Stomach smooth muscle (tissue), 2 donors: Measurements from ENCODE around the gene LINGO3.

Experiments used
- H3K27ac ChIP-seq: one replicate; pipeline ENCODE4 v1.7.0; 2013; ENCODE audit warnings: mild to moderate bottlenecking, low read length, inconsistent platforms
- H3K27me3 ChIP-seq, 2 donors: one replicate each; pipeline ENCODE4 v1.7.0; 2013; ENCODE audit warnings: low read length in 2 of 2; ENCODE audit not compliant: insufficient read depth in 2 of 2, control insufficient read depth in 1 of 2
- H3K36me3 ChIP-seq, 2 donors: one replicate each; pipeline ENCODE4 v1.7.0; 2013; ENCODE audit warnings: low read length in 2 of 2; ENCODE audit not compliant: control insufficient read depth in 2 of 2, insufficient read depth in 2 of 2
- H3K4me1 ChIP-seq: one replicate; pipeline ENCODE4 v1.7.0; 2013; ENCODE audit warnings: low read length; ENCODE audit not compliant: control insufficient read depth, insufficient read depth
- H3K4me3 ChIP-seq, 2 donors: one replicate each; pipeline ENCODE4 v1.7.0; 2013; ENCODE audit warnings: low read length in 2 of 2
- H3K9ac ChIP-seq, 2 donors: one replicate each; pipeline ENCODE4 v1.7.0; 2013; ENCODE audit warnings: low read length in 2 of 2, mild to moderate bottlenecking in 1 of 2
- H3K9me3 ChIP-seq, 2 donors: one replicate each; pipeline ENCODE4 v1.7.0; 2013; ENCODE audit warnings: low read length in 2 of 2; ENCODE audit not compliant: control insufficient read depth in 2 of 2
- donor health status: healthy.
- donor health status: Pancreatic carcinoma.

Gene LINGO3

GRCh38 chr19:2332341-2333026 lies 24.5 kb upstream of the LINGO3 start:
- Histone ChIP-seq H3K4me3 (no peak overlapping the region), H3K9ac (no peak overlapping the region), H3K27me3 (no peaks in the 10 kb centered on the region), H3K27ac (no peak overlapping the region), H3K9me3 (no peaks in the 10 kb centered on the region), H3K4me1 (peaks cover 40% of the 10 kb centered on the region), H3K36me3 (no peaks in the 10 kb centered on the region)

GRCh38 chr19:2331601-2332246 lies 23.8 kb upstream of the LINGO3 start:
- H3K27me3 ChIP-seq: no peaks in the 10 kb centered on the region
- no peaks in the 10 kb centered on the region for H3K9me3 ChIP-seq
- peaks cover 0 to 2% of the 10 kb centered on the region in 2 donors for H3K36me3 ChIP-seq
- no peak overlapping the region for H3K4me3 ChIP-seq
- H3K9ac ChIP-seq: peak overlapping the region in 1 of 2 donors; percentile 29
- H3K4me1 ChIP-seq: peaks cover 47% of the 10 kb centered on the region
- H3K27ac ChIP-seq: no peak overlapping the region

- Histone ChIP-seq H3K9me3 (no peaks in the 10 kb centered on the region), H3K9ac (no peak overlapping the region), H3K27ac (no peak overlapping the region), H3K4me1 (peaks cover 48% of the 10 kb centered on the region), H3K36me3 (peaks cover 0 to 5% of the 10 kb centered on the region in 2 donors), H3K27me3 (no peaks in the 10 kb centered on the region), H3K4me3 (no peak overlapping the region)
Observed at GRCh38 chr19:2330632-2331284, 22.8 kb upstream of the LINGO3 start.

- H3K9ac ChIP-seq: no peak overlapping the region
- no peaks in the 10 kb centered on the region for H3K9me3 ChIP-seq
- H3K36me3 ChIP-seq: peaks cover 0 to 6% of the 10 kb centered on the region in 2 donors
- no peak overlapping the region for H3K4me3 ChIP-seq
- peaks cover 48% of the 10 kb centered on the region for H3K4me1 ChIP-seq
- H3K27me3 ChIP-seq: no peaks in the 10 kb centered on the region
- H3K27ac ChIP-seq: no peak overlapping the region
Observed at GRCh38 chr19:2330255-2330631, 22.3 kb upstream of the LINGO3 start.

GRCh38 chr19:2329501-2329916 lies 21.6 kb upstream of the LINGO3 start:
- Histone ChIP-seq H3K36me3 (peaks cover 4 to 7% of the 10 kb centered on the region in 2 donors), H3K9ac (peak overlapping the region; percentile 81 to 87), H3K9me3 (no peaks in the 10 kb centered on the region), H3K27ac (no peak overlapping the region), H3K4me3 (peak overlapping the region; percentile 81 to 92), H3K27me3 (no peaks in the 10 kb centered on the region), H3K4me1 (peaks cover 48% of the 10 kb centered on the region)

GRCh38 chr19:2329149-2329478 lies 21.2 kb upstream of the LINGO3 start:
- Histone ChIP-seq H3K27ac (peak overlapping the region; percentile 62), H3K4me1 (peaks cover 48% of the 10 kb centered on the region), H3K9me3 (no peaks in the 10 kb centered on the region), H3K27me3 (no peaks in the 10 kb centered on the region), H3K36me3 (peaks cover 4 to 10% of the 10 kb centered on the region in 2 donors), H3K4me3 (peak overlapping the region; percentile 81 to 92), H3K9ac (peak overlapping the region; percentile 81 to 87)

GRCh38 chr19:2328401-2329148 lies 20.6 kb upstream of the LINGO3 start, which contains the start of the genes LSM7 and SPPL2B:
Gene LSM7, minus strand, starts transcription at chr19:2328586. Its CDS starts 20 bp downstream, at chr19:2328566.
Gene SPPL2B, plus strand, starts transcription at chr19:2328684. Its CDS starts 26 bp downstream, at chr19:2328710.
- Histone ChIP-seq H3K9ac (peak within 1 kb of the TSS; percentile 81 to 87), H3K9me3 (no peaks in the 10 kb centered on the region), H3K4me1 (peaks cover 48% of the 10 kb centered on the region), H3K4me3 (peak within 1 kb of the TSS; percentile 81 to 92), H3K27me3 (no peaks in the 10 kb centered on the region), H3K27ac (peak within 1 kb of the TSS; percentile 62), H3K36me3 (peaks cover 4 to 11% of the 10 kb centered on the region in 2 donors)

- Histone ChIP-seq H3K36me3 (peaks cover 4 to 13% of the 10 kb centered on the region in 2 donors), H3K9me3 (no peaks in the 10 kb centered on the region), H3K4me1 (peaks cover 48% of the 10 kb centered on the region), H3K27ac (peak overlapping the region; percentile 62), H3K9ac (peak overlapping the region; percentile 68 to 87), H3K27me3 (no peaks in the 10 kb centered on the region), H3K4me3 (peak overlapping the region; percentile 81 to 92)
Observed at GRCh38 chr19:2327773-2328400, 19.9 kb upstream of the LINGO3 start.

GRCh38 chr19:2326699-2327360 lies 18.9 kb upstream of the LINGO3 start:
- peaks cover 38% of the 10 kb centered on the region for H3K4me1 ChIP-seq
- H3K36me3 ChIP-seq: peaks cover 4 to 13% of the 10 kb centered on the region in 2 donors
- H3K27me3 ChIP-seq: no peaks in the 10 kb centered on the region
- no peak overlapping the region for H3K4me3 ChIP-seq
- H3K27ac ChIP-seq: no peak overlapping the region
- H3K9ac ChIP-seq: no peak overlapping the region
- H3K9me3 ChIP-seq: no peaks in the 10 kb centered on the region
